Spinal cord (tissue), 10 donors: ENCODE measurements around the gene PDCD7. TPM values are rescaled to one million over a fixed set of nuclear protein-coding genes. Genes with fewer than 3 reads are reported as not detected.

Experiments used
- DNase-seq, 6 donors: peaks; one replicate each; pipeline versions ENCODE4 v3.0.0 to v3.0.0-alpha.2; 2013 to 2015; ENCODE audit warnings: low spot score in 6 of 6, low read depth in 4 of 6
- H3K27ac ChIP-seq: one replicate; pipeline ENCODE4 v1.5.1; 2013; ENCODE audit warnings: low read depth, low read length, control low read depth
- H3K27me3 ChIP-seq: one replicate; pipeline ENCODE4 v1.6.1; 2013; ENCODE audit warnings: low read length; ENCODE audit not compliant: control insufficient read depth, insufficient read depth
- H3K36me3 ChIP-seq: one replicate; pipeline ENCODE4 v1.6.1; 2013; ENCODE audit warnings: low read length; ENCODE audit not compliant: control insufficient read depth, insufficient read depth
- H3K4me1 ChIP-seq: one replicate; pipeline ENCODE4 v1.6.1; 2013; ENCODE audit warnings: low read length; ENCODE audit not compliant: control insufficient read depth, insufficient read depth
- H3K4me3 ChIP-seq: one replicate; pipeline ENCODE4 v1.5.1; 2013; ENCODE audit warnings: low read depth, low read length, control low read depth
- H3K9me3 ChIP-seq: one replicate; pipeline ENCODE4 v1.6.1; 2013; ENCODE audit warnings: low read length; ENCODE audit not compliant: control insufficient read depth, insufficient read depth
- WGBS: methylation state at CpG from one replicate; pipeline ENCODE4 v1.1.5; 2013; ENCODE audit warnings: missing lambda C conversion rate; ENCODE audit not compliant: insufficient coverage; 5-methylcytosine and 5-hydroxymethylcytosine counted together
- polyA plus RNA-seq, 2 donors: library from polyadenylated mRNA; unstranded; fragments of 120-200 nt; gene quantifications; one replicate each; pipeline ENCODE4 v1.2.1, GENCODE V29; 2013; ENCODE audit not compliant: insufficient read length in 2 of 2
- small RNA-seq: library from RNA; depleted of rRNA; stranded (forward); fragments of <200 nt; gene quantifications from one replicate; pipeline ENCODE3, GENCODE V24; 2014; ENCODE audit warnings: low replicate concordance
- total RNA-seq, 2 donors: library from RNA; depleted of rRNA in 1 of 2; stranded (reverse); fragments of 120-200 nt in 1 of 2; fragments of >200 nt in 1 of 2; gene quantifications; one replicate each; pipeline versions ENCODE4 v1.2.3 to v1.2.4, GENCODE V29; 2013 to 2014
- donor health status: healthy.

Gene PDCD7
- total and polyA plus RNA-seq, 4 donors = 12.7 to 27.8 (median 20.4) TPM

DNA sequence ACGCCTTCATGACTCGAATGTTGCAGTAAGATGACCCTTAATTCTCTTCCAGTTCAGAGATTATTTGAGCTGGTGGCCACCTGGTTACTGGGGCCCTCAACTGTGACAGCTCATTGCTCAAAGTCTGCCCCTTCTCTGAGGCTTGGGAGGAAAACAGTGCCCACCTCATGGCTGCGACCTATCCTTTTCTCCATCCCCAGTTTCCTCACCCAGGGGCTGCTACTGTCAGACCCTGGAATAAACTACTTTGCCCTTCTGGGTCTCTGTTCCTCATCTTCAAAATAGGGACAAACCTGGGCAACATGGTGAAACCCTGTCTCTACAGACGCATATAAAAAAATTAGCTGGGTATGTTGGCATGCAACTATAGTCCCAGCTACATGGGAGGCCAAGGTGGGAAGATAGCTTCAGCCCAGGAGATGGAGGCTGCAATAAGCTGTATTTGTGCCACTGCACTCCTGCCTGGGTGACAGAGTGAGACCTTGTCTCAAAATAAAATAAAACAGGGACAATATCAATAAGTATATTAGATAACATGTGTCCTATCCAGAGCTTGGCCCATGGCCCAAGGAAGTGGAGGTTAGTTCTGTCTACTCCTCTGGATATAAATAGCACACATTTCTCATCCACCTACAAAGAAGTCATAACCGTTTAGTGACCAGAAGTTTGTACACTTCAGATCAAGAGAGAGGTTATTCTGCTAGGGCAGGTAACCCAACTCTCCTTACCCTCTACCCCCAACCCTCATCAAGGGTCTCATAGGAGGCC lies 63.6 kb downstream of the PDCD7 start:
- no peak overlapping the region for H3K4me3 ChIP-seq
- H3K4me1 ChIP-seq = peaks cover 53% of the 10 kb centered on the region
- peaks cover 33% of the 10 kb centered on the region for H3K27me3 ChIP-seq
- DNase-seq = no peak
- H3K27ac ChIP-seq = peak overlapping the region; percentile 7
- H3K36me3 ChIP-seq = peaks cover 1% of the 10 kb centered on the region
- H3K9me3 ChIP-seq = no peaks in the 10 kb centered on the region
- 84% methylated on average over 4 of the region's 5 CpGs for WGBS

DNA sequence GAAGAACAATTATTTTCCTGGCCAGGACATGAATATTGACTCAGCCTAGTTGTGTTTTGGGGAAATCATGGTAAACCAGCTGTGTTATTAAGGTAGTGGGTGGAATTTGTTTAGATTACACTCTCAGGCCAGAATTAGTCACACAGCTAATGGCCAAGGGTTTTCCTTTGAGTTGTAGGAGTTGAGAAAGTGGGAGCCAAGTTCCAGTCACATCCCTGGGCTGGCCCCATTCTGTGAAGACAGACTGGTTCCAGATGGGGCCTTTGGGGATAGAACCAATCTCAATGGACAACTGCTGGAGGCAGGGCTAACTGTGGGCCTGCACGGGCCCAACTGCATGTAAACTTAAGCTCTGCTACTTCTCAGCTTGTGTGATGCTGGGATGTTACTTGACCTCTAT lies 64.4 kb downstream of the PDCD7 start:
- DNase-seq = no peak
- Histone ChIP-seq H3K36me3 (peaks cover 2% of the 10 kb centered on the region), H3K4me3 (no peak overlapping the region), H3K27ac (peak overlapping the region; percentile 40), H3K27me3 (peaks cover 36% of the 10 kb centered on the region), H3K9me3 (no peaks in the 10 kb centered on the region), H3K4me1 (peaks cover 56% of the 10 kb centered on the region)
- WGBS = 80% methylated on average over 1 of the region's 1 CpG

DNA sequence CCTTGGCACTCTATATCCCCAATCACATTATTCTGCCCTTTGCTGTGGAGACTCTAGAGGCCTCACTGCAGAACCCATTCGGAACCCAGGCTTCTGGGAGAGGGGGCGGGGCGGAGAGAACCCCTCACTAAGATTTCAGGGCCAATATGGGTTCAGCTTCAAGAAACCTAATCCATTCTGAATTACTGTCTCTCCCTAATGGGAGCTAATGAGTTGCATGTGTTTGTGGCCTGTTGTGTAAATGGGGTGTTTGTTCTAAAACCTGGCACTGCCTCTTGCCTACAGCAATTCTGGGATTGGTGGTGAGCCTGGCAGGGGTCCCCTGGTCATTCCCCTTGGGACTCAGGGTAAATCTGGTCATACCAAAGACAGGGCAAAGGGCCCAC lies 65.2 kb downstream of the PDCD7 start:
- Histone ChIP-seq H3K36me3 (peaks cover 2% of the 10 kb centered on the region), H3K4me1 (peaks cover 60% of the 10 kb centered on the region), H3K27me3 (peaks cover 38% of the 10 kb centered on the region), H3K9me3 (no peaks in the 10 kb centered on the region), H3K27ac (peak overlapping the region; percentile 52), H3K4me3 (peak overlapping the region; percentile 26)
- WGBS = no CpG with 5 or more reads among the region's 3 CpGs
- DNase-seq = no peak

DNA sequence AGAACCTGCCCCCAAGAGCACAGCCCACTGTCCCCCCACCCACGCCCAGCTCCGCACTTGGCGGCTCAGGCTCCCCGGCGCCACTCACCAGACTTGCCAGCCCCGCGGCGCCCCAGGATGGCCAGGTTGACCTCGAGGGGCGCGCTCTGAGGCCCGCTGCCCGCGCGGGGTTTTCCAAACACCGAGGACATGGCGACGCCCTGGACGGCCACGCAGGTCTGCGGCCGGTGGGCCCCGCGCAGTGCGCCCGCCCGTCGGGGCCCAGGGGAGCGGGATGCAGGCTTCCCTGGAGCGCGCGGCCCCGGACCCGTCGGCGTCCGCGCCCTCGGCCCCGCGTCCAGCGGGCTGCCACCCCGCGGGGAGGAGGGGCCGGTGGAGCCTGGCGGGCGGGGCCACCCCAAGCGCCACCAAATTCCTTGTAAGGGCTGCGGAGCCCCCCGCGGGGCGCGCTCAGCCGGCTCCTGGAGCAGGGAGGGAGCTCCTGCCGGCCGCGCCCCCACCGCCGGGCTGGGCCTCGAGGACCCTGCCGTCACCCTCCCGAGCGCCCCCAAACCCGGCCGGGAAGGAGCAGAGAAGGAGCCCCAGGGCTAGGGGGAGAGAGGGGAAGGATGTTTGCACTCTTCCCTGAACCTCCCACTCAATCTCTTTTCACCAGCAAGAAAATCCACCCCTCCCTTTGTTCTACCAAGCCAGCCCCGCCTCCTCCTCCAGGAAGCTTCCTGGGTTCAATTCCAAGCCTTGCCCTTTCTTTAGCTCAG lies 65.8 kb downstream of the PDCD7 start, which contains the start of gene RASL12:
Gene RASL12 (minus strand): TSS at position 347 of the 758 bp plus-strand sequence. CDS start 156 bp downstream, at position 191.
- Histone ChIP-seq H3K36me3 (peaks cover 2% of the 10 kb centered on the region), H3K4me1 (peaks cover 60% of the 10 kb centered on the region), H3K27me3 (peaks cover 38% of the 10 kb centered on the region), H3K4me3 (peak within 1 kb of the TSS; percentile 26), H3K27ac (peak within 1 kb of the TSS; percentile 58), H3K9me3 (no peaks in the 10 kb centered on the region)
- no peak for DNase-seq
- 3% methylated on average over 58 of the region's 66 CpGs for WGBS

Small RNAs within 50 kb of the gene (small RNA-seq; reads per million reads assigned to genes)
- not detected for gene AC013553.1

Other genes with a start within 250 kb of the PDCD7 start
- 10 to 100 TPM in 1 of 2 donors, 1 to 10 TPM in 1; 9.8 to 10.8 TPM for gene ANKDD1A, start 221.9 kb downstream of the PDCD7 start, total RNA-seq
- 10 to 100 TPM; 12.1 to 21.0 TPM for gene ANKDD1A, start 221.9 kb downstream of the PDCD7 start, polyA plus RNA-seq
- gene SPG21, start 143.9 kb downstream of the PDCD7 start, total RNA-seq = 10 to 100 TPM; 49.4 to 60.7 TPM
- gene SPG21, start 143.9 kb downstream of the PDCD7 start, polyA plus RNA-seq = 10 to 100 TPM; 58.9 to 74.0 TPM
- gene MTFMT, start 104.2 kb downstream of the PDCD7 start, total RNA-seq = 10 to 100 TPM; 14.9 to 19.7 TPM
- 10 to 100 TPM; 16.0 to 17.5 TPM for gene MTFMT, start 104.2 kb downstream of the PDCD7 start, polyA plus RNA-seq
- gene SLC51B, start 88.4 kb downstream of the PDCD7 start, total RNA-seq = under 1 TPM in 1 of 2 donors, not detected in 1; 0.44 TPM
- 1 to 10 TPM; 1.1 to 2.3 TPM for gene SLC51B, start 88.4 kb downstream of the PDCD7 start, polyA plus RNA-seq
- gene RASL12, start 65.8 kb downstream of the PDCD7 start, total RNA-seq = 10 to 100 TPM; 18.1 to 18.8 TPM
- 10 to 100 TPM in 1 of 2 donors, 1 to 10 TPM in 1; 6.4 to 11.7 TPM for gene RASL12, start 65.8 kb downstream of the PDCD7 start, polyA plus RNA-seq
- under 1 TPM in 1 of 2 donors, not detected in 1; 0.06 TPM for gene KBTBD13, start 57.1 kb downstream of the PDCD7 start, total RNA-seq
- under 1 TPM in 1 of 2 donors, not detected in 1; 0.08 TPM for gene KBTBD13, start 57.1 kb downstream of the PDCD7 start, polyA plus RNA-seq
- gene UBAP1L, start 18.6 kb downstream of the PDCD7 start, total RNA-seq = 1 to 10 TPM; 5.5 to 5.8 TPM
- gene UBAP1L, start 18.6 kb downstream of the PDCD7 start, polyA plus RNA-seq = 10 to 100 TPM; 16.8 to 26.0 TPM
- 10 to 100 TPM; 48.5 to 55.2 TPM for gene CLPX, start 51.5 kb upstream of the PDCD7 start, total RNA-seq
- gene CLPX, start 51.5 kb upstream of the PDCD7 start, polyA plus RNA-seq = 10 to 100 TPM; 45.2 to 46.6 TPM
- under 1 TPM; 0.89 to 0.94 TPM for gene CILP, start 77.7 kb upstream of the PDCD7 start, total RNA-seq
- gene CILP, start 77.7 kb upstream of the PDCD7 start, polyA plus RNA-seq = 1 to 10 TPM in 1 of 2 donors, under 1 TPM in 1; 0.87 to 1.2 TPM
- gene PARP16, start 153.1 kb upstream of the PDCD7 start, total RNA-seq = 10 to 100 TPM in 1 of 2 donors, 1 to 10 TPM in 1; 5.0 to 10.6 TPM
- gene PARP16, start 153.1 kb upstream of the PDCD7 start, polyA plus RNA-seq = 10 to 100 TPM; 11.7 to 17.1 TPM
- 10 to 100 TPM in 1 of 2 donors, not detected in 1; 68.7 TPM for gene RNU5A-1, start 162.2 kb upstream of the PDCD7 start, total RNA-seq
- not detected for gene RNU5A-1, start 162.2 kb upstream of the PDCD7 start, polyA plus RNA-seq
- 10 to 100 TPM in 1 of 2 donors, not detected in 1; 78.5 TPM for gene RNU5B-1, start 170.9 kb upstream of the PDCD7 start, total RNA-seq
- not detected for gene RNU5B-1, start 170.9 kb upstream of the PDCD7 start, polyA plus RNA-seq
- 1 to 10 TPM; 3.6 to 4.7 TPM for gene IGDCC3, start 244.2 kb upstream of the PDCD7 start, total RNA-seq
- gene IGDCC3, start 244.2 kb upstream of the PDCD7 start, polyA plus RNA-seq = 10 to 100 TPM; 17.0 to 20.7 TPM